GM18511 (cell line): Measurements from ENCODE around the gene WDR77.

Experiments
- ATAC-seq: cut with Tn5 transposase; IDR thresholded peaks from one replicate; pipeline ENCODE4 v1.9.1; 2021; ENCODE audit warnings: mild to moderate bottlenecking, moderate library complexity; ENCODE audit not compliant: unreplicated experiment

WDR77 gene

GRCh38 chr1:111470596-111470995 lies 21.5 kb upstream of the WDR77 start:
- ATAC-seq, result no peak

DNA sequence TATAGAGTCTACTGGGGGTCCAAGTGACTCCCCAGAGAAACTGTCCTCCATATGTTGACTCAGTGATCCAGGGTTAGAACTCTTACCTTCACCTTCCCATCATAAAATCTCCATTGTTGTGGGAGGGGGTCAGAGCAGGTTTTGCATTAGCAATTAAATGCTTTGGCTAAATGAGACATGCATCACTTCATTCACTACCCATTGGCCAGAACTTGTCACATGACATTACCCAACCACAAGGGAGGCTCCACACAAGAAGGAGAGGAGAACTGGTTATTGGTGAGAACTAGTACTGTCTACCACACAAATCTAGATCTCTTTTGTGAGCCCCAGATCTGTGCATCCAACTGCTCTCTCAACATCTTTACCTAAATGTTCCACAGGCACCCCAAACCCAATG lies 20.5 kb upstream of the WDR77 start:
- no peak for ATAC-seq

- ATAC-seq, result no peak
Observed at GRCh38 chr1:111468717-111469100, 19.7 kb upstream of the WDR77 start.

GRCh38 chr1:111467865-111468716 lies 19.0 kb upstream of the WDR77 start:
- no peak for ATAC-seq

- ATAC-seq, result no peak
Observed at GRCh38 chr1:111466480-111466879, 17.4 kb upstream of the WDR77 start.

DNA sequence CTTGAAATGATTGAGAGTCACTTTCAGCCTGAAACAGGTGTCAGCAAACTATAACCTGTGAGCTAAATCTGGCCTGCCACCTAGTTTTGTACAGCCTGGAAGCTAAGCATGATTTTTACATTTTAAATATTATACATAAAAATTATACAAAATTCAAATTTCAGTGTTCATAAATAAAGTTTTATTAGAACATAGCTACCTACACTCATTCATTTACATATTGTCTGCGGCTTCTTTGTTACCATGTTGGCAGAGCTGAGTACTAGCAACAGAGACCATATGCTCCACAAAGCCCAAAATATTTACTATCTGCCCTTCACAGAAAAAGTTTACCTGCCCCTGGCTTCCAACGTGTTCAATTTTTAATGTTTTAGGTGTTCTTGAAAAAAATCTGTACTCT lies 16.7 kb upstream of the WDR77 start:
- no peak for ATAC-seq

DNA sequence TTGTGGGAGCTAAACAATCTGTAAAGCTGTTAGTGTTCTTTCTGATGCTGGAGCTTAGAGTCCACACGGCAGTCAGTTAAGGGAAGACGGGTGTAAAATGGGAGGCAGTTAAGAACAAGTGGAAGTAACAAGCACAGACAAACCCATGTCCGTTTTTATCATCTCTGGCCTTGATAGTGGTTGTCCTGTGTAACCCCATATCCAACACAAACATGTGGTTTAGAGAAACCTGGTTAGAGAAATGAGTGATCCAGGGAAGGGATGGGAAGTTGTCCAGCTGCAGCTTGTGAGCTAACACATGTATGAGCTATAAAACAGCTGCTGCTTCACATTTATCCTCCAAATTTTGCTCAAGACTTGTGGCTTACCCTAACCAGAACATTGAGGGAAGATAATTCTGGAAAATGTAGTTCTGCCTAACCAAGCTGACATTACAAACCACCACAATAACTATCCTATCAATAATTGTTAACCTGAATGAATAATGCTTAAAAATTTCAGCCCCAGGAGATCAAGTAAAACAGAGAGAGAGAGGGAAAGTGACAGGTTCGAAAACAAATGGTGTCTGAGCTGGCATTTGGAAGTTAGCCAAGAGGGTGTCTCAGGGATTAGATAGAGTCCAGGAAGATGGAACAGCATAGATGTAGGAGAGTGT lies 14.1 kb upstream of the WDR77 start:
- ATAC-seq, result no peak

- no peak for ATAC-seq
Observed at GRCh38 chr1:111462370-111463028, 13.4 kb upstream of the WDR77 start.

- no peak for ATAC-seq
Observed at GRCh38 chr1:111461765-111462164, 12.7 kb upstream of the WDR77 start.

DNA sequence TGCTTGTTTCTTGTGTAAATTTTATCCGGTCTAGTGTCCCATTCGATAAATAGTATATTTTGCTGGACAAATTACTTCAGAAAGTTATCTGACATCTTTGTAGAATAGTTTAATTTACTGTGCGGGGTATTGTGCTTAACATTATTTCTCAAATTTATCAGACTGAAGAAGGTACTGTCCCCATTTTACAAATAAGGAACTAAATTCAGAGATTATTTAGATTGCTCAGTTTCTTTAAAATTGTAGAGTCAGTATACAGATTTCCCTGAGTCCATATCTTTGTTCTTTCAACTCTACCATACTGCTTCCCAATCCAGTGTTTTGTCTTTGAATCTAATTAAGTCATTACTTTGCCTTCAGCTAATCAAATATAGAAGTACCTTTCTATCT lies 6.6 kb upstream of the WDR77 start:
- ATAC-seq, result no peak

DNA sequence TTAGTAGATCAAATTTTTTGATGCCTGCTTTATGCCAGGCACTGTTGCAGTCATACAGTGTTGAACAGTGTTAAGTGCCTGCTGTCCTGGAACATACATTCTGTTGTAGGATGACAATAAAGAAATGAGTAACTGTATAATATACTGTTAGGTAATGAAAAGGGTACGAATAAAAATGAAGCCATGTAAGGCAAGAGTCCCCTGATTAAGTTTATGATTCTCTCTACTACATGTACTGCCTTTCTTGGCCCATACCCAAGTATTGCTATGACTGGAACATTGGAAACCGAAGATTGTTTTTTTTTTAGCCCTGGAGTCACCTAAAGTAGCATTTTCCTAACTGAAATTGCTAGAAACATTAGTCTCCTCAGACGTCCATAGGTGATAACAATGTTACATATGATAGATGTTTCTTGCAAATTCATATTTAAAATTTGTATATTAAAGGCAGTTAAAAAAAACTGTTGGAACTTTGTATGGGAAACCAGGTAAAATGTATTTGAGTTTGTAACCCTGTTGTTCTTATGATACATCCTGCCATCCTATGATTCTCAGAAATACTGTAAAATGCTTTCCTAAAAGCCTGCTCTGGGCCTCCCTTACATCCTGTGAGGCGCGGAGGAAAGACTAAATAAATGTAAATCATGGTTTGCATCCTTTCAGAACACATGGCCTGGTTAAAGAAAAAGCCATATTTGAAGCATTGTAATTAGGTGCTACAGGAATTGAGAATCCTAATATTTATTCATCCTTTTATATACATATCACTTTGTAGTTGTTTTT lies 6.0 kb upstream of the WDR77 start:
- peak; percentile 68 for ATAC-seq

DNA sequence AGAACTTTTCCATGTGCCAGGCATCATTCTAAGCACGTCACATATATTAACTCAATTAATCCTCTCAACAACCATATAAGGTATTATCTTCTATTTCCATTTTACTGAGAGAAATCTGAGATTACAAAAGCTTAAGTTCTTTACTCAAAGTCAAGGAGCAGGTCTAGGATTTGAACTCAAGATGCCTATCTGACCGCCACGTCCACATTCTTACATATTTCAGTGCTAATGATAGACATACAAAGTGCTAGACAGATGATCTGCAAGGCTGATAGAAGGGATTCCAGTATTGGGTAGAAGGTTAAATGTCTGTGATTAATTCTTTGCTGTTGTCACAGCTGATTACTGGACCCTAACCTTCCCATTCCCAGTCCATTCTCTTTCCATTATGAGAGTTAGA lies 4.7 kb upstream of the WDR77 start:
- no peak for ATAC-seq

DNA sequence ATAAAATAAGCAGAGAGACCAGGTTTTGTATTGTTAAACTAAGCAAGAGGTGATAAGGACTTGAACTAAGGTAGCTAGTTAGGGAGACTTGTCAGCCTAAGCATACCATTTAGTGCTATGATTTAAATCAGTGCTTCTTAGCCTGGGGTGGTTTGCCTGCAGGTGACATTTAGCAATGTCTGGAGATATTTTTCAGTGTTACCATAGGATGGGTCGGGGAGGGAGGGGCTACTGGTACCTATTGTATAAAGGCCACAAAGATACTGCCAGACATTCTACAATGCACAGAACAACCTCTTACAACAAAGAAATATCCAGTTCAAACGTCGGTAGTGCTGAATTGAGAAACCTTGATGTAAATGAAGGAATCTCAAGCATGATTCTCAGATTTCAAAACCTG lies 3.5 kb upstream of the WDR77 start:
- no peak for ATAC-seq

- no peak for ATAC-seq
Observed at GRCh38 chr1:111450185-111450584, 1.1 kb upstream of the WDR77 start.

- no peak for ATAC-seq
Observed at GRCh38 chr1:111449703-111450017, 604 bp upstream of the WDR77 start.

DNA sequence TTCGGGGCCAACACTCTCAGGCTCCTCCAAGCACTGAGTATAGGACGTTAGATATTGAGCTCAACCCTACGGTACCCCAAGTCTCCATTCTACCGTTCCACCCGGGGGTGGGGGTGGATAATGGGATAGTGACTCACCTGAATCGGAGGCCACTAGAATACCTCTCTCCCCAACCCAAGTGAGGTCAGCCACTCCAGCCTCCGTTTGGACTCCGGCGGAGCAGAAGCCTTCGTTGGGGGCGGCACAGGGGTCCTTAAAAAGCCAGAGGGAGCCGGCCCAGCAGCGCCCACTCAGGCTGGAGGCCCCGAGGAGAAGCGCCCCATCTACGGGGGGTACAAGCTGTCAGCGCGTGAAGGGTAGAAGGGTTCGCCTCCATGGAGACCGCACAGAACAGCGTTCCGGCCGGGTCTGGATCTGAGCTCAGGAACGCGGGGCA lies 556 bp downstream of the WDR77 start:
- peak; percentile 30 for ATAC-seq

DNA sequence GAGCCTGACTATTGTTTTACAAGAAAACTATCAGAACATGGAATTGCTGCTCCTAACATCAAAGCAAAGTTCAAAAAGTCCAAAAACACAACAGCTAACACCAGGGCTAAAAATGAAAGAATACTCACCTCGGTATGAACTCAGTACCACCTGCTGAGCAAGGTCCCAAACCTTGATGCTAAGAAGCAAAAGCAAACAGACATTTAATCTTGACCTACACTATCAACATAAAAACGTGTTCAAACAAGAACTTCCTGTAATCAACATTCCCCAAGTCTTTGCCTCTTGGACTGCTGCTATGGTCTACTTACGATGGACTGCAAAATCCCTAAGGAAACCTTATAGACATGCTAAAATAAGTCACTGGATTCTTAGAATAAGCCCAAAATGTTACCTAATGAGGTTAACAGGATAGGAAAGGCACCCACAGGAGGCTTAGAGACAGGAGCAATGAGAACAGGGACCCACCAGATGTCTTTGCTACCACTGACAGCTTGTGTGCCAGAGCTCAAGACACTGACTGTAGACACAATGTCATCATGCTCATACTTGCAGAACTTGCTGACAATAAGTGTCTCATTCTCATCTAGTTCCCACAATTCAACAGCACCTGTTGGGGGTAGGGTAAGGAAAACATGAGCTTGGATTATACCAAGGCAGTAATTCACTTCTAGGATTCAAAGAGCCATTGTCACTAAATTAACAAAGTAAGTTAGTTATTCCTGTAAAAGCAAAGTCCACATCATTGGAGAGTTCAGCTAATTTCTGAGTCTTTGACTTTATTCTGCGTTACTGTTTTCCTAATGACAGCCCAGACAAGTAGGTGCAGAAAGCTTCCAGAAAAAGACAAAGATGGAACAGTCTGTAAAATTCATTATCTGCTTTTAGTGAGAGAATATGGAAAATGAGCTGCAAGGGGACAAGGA lies 1.8 kb downstream of the WDR77 start:
- no peak for ATAC-seq

GRCh38 chr1:111446546-111446945 lies 2.5 kb downstream of the WDR77 start:
- no peak for ATAC-seq

DNA sequence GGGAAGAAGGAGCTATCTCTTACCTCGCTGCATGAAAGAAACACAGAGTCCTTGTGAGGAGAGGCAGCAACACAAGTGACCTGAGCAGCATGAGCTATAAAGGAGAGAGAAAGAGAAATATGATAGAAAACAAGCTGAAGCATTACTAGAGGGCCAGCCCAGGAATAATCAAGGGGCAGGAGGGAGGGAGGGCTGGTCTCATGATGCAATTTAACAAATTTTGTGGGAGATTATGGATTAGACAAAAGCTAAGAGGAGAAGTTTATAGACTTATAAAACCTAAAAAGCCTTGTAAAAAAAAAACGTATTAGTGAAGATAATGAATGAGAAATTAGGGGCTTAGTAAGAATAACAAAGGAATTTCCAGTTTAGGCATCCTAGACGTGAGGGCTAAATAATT lies 5.0 kb downstream of the WDR77 start:
- no peak for ATAC-seq

- no peak for ATAC-seq
Observed at GRCh38 chr1:111442457-111442856, 6.6 kb downstream of the WDR77 start.
